HEK293 (cell line): ENCODE data around the gene MXRA8.

Experiments used
- GLI4 ChIP-seq: fragments of 450-650 bp; formaldehyde crosslinking; IDR thresholded peaks from 2 replicates; pipeline ENCODE4 v1.5.1; 2016; ENCODE audit warnings: missing biosample characterization, missing genetic modification characterization
- GLIS1 ChIP-seq: fragments of 450-650 bp; formaldehyde crosslinking; IDR thresholded peaks from 2 replicates; pipeline ENCODE4 v1.5.1; 2016; ENCODE audit warnings: missing biosample characterization, missing genetic modification characterization
- HIC1 ChIP-seq: fragments of 450-650 bp; formaldehyde crosslinking; IDR thresholded peaks from 2 replicates; pipeline ENCODE4 v1.5.1; 2016; ENCODE audit warnings: missing biosample characterization, missing genetic modification characterization
- KLF10 ChIP-seq: fragments of 450-650 bp; IDR thresholded peaks from 2 replicates; pipeline ENCODE4 v1.5.1; 2018; ENCODE audit warnings: missing biosample characterization, mild to moderate bottlenecking, missing genetic modification characterization
- MEIS1 ChIP-seq: sonication (generic); formaldehyde crosslinking; IDR thresholded peaks from 2 replicates; pipeline ENCODE4 v1.8.1; 2022; ENCODE audit warnings: missing genetic modification reagents, mild to moderate bottlenecking, borderline replicate concordance
- MYNN ChIP-seq: fragments of 450-650 bp; formaldehyde crosslinking; IDR thresholded peaks from 2 replicates; pipeline ENCODE4 v1.5.1; 2016; ENCODE audit warnings: missing biosample characterization, missing genetic modification characterization, borderline replicate concordance
- SP3 ChIP-seq: fragments of 450-650 bp; formaldehyde crosslinking; IDR thresholded peaks from 2 replicates; pipeline ENCODE4 v1.5.1; 2016; ENCODE audit warnings: missing biosample characterization, missing genetic modification characterization
- ZBTB48 ChIP-seq: fragments of 450-650 bp; formaldehyde crosslinking; IDR thresholded peaks from 2 replicates; pipeline ENCODE4 v1.5.1; 2016; ENCODE audit warnings: missing biosample characterization, missing genetic modification characterization
- ZFHX2 ChIP-seq: fragments of 450-650 bp; formaldehyde crosslinking; conservative IDR thresholded peaks from 2 replicates; pipeline ENCODE4 v1.5.1; 2016; ENCODE audit warnings: missing biosample characterization, missing genetic modification characterization
- ZFP3 ChIP-seq: fragments of 450-650 bp; formaldehyde crosslinking; IDR thresholded peaks from 2 replicates; pipeline ENCODE4 v1.5.1; 2016; ENCODE audit warnings: low read depth, missing biosample characterization, missing genetic modification characterization
- ZIC2 ChIP-seq: fragments of 450-650 bp; formaldehyde crosslinking; IDR thresholded peaks from 2 replicates; pipeline ENCODE4 v1.5.1; 2016; ENCODE audit warnings: missing biosample characterization, missing genetic modification characterization
- ZNF23 ChIP-seq: fragments of 450-650 bp; formaldehyde crosslinking; IDR thresholded peaks from 2 replicates; pipeline ENCODE4 v1.5.1; 2016; ENCODE audit warnings: missing biosample characterization, missing genetic modification characterization, borderline replicate concordance
- ZNF292 ChIP-seq: fragments of 450-650 bp; formaldehyde crosslinking; IDR thresholded peaks from 2 replicates; pipeline ENCODE4 v1.5.1; 2016; ENCODE audit warnings: low read depth, missing biosample characterization, missing genetic modification characterization, borderline replicate concordance
- ZNF341 ChIP-seq: fragments of 450-650 bp; formaldehyde crosslinking; IDR thresholded peaks from 2 replicates; pipeline ENCODE4; 2016; ENCODE audit warnings: low read depth, missing biosample characterization, missing genetic modification characterization
- ZNF394 ChIP-seq: fragments of 450-650 bp; formaldehyde crosslinking; IDR thresholded peaks from 2 replicates; pipeline ENCODE4 v1.5.1; 2016; ENCODE audit warnings: missing biosample characterization, missing genetic modification characterization, mild to moderate bottlenecking, moderate library complexity, borderline replicate concordance
- ZNF423 ChIP-seq: fragments of 450-650 bp; formaldehyde crosslinking; IDR thresholded peaks from 2 replicates; pipeline ENCODE4 v1.5.1; 2016; ENCODE audit warnings: missing biosample characterization, missing genetic modification characterization
- ZNF488 ChIP-seq: fragments of 450-650 bp; formaldehyde crosslinking; IDR thresholded peaks from 2 replicates; pipeline ENCODE4 v1.5.1; 2016; ENCODE audit warnings: missing biosample characterization, missing genetic modification characterization
- ZNF501 ChIP-seq: fragments of 450-650 bp; formaldehyde crosslinking; IDR thresholded peaks from 2 replicates; pipeline ENCODE4 v1.5.1; 2016; ENCODE audit warnings: missing biosample characterization, missing genetic modification characterization
- ZNF555 ChIP-seq: fragments of 450-650 bp; formaldehyde crosslinking; conservative IDR thresholded peaks from 2 replicates; pipeline ENCODE4 v1.5.1; 2017; ENCODE audit warnings: missing biosample characterization, mild to moderate bottlenecking, missing genetic modification characterization, inconsistent platforms
- ZNF624 ChIP-seq: fragments of 450-650 bp; formaldehyde crosslinking; IDR thresholded peaks from 2 replicates; pipeline ENCODE4 v1.5.1; 2017; ENCODE audit warnings: missing biosample characterization, missing genetic modification characterization
- ZNF639 ChIP-seq: fragments of 450-650 bp; formaldehyde crosslinking; IDR thresholded peaks from 2 replicates; pipeline ENCODE4 v1.5.1; 2016; ENCODE audit warnings: missing biosample characterization, missing genetic modification characterization
- ZNF791 ChIP-seq: fragments of 450-650 bp; formaldehyde crosslinking; IDR thresholded peaks from 2 replicates; pipeline ENCODE4 v1.5.1; 2016; ENCODE audit warnings: missing biosample characterization, missing genetic modification characterization
- ZNF843 ChIP-seq: fragments of 450-650 bp; formaldehyde crosslinking; IDR thresholded peaks from 2 replicates; pipeline ENCODE4 v1.5.1; 2016; ENCODE audit warnings: missing biosample characterization, missing genetic modification characterization
- ZSCAN5A ChIP-seq: fragments of 450-650 bp; formaldehyde crosslinking; IDR thresholded peaks from 2 replicates; pipeline ENCODE4 v1.5.1; 2016; ENCODE audit warnings: missing biosample characterization, missing genetic modification characterization
- TF ChIP-seq, protein P1 (sequence below): fragments of 450-650 bp; formaldehyde crosslinking; IDR thresholded peaks from 2 replicates; pipeline ENCODE4 v1.5.1; 2016; ENCODE audit warnings: missing biosample characterization, missing genetic modification characterization
- TF ChIP-seq, protein P2 (sequence below): fragments of 450-650 bp; formaldehyde crosslinking; IDR thresholded peaks from 2 replicates; pipeline ENCODE4 v1.5.1; 2016; ENCODE audit warnings: missing biosample characterization, missing genetic modification characterization
- TF ChIP-seq, protein P3 (sequence below): fragments of 450-650 bp; formaldehyde crosslinking; IDR thresholded peaks from 2 replicates; pipeline ENCODE4 v1.5.1; 2017; ENCODE audit warnings: missing biosample characterization, mild to moderate bottlenecking, missing genetic modification characterization, moderate library complexity

Gene MXRA8

DNA sequence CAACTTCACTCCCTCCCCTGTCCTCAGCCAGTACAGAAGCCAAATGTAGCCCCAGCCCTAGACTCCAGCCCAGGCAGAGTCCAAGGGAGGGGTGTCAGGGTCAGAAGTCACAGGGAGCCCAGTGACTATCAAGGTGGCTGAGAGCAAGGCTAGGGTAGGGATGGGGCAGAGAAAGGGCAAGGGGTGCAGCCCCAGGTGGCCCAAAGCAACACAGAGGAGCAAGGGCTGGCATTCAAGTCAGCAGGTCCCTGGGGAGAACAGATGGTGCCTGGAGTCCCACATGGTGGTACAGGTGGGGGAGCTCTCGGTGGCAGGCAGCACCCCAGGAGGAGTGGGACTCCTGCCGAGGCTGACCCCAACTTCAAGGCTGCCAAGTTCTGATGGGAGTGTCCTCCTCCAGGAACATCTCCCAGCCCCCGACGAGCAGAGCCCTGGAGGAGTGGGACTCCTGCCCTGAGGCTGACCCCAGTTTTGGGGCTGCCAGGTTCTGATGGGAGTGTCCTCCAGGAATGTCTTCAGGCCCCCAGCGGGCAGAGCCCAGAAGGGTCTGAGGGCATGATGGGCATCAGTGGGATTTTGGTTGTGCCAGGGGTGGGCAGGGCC is 5.5 kb downstream of the MXRA8 start (continued):
- TF ChIP-seq ZNF501 (tag by site-specific recombination) = no peak
- 0 out of 2 replicates have a peak, but pooled peaks have one; percentile 15 for TF ChIP-seq ZNF423
- TF ChIP-seq HIC1 = peak; percentile 35; the same call in 1 of the 2 replicates
- no peak for TF ChIP-seq SP3 (tag by site-specific recombination)
- TF ChIP-seq, protein P1, sequence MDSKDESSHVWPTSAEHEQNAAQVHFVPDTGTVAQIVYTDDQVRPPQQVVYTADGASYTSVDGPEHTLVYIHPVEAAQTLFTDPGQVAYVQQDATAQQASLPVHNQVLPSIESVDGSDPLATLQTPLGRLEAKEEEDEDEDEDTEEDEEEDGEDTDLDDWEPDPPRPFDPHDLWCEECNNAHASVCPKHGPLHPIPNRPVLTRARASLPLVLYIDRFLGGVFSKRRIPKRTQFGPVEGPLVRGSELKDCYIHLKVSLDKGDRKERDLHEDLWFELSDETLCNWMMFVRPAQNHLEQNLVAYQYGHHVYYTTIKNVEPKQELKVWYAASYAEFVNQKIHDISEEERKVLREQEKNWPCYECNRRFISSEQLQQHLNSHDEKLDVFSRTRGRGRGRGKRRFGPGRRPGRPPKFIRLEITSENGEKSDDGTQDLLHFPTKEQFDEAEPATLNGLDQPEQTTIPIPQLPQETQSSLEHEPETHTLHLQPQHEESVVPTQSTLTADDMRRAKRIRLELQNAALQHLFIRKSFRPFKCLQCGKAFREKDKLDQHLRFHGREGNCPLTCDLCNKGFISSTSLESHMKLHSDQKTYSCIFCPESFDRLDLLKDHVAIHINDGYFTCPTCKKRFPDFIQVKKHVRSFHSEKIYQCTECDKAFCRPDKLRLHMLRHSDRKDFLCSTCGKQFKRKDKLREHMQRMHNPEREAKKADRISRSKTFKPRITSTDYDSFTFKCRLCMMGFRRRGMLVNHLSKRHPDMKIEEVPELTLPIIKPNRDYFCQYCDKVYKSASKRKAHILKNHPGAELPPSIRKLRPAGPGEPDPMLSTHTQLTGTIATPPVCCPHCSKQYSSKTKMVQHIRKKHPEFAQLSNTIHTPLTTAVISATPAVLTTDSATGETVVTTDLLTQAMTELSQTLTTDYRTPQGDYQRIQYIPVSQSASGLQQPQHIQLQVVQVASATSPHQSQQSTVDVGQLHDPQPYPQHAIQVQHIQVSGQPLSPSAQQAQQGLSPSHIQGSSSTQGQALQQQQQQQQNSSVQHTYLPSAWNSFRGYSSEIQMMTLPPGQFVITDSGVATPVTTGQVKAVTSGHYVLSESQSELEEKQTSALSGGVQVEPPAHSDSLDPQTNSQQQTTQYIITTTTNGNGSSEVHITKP (tag by site-specific recombination) = peak; percentile 35; the same call in 1 of the 2 replicates
- no peak for TF ChIP-seq ZNF341
- TF ChIP-seq ZNF639 (tag by site-specific recombination) = no peak
- TF ChIP-seq, protein P2, sequence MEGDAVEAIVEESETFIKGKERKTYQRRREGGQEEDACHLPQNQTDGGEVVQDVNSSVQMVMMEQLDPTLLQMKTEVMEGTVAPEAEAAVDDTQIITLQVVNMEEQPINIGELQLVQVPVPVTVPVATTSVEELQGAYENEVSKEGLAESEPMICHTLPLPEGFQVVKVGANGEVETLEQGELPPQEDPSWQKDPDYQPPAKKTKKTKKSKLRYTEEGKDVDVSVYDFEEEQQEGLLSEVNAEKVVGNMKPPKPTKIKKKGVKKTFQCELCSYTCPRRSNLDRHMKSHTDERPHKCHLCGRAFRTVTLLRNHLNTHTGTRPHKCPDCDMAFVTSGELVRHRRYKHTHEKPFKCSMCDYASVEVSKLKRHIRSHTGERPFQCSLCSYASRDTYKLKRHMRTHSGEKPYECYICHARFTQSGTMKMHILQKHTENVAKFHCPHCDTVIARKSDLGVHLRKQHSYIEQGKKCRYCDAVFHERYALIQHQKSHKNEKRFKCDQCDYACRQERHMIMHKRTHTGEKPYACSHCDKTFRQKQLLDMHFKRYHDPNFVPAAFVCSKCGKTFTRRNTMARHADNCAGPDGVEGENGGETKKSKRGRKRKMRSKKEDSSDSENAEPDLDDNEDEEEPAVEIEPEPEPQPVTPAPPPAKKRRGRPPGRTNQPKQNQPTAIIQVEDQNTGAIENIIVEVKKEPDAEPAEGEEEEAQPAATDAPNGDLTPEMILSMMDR (tag by site-specific recombination) = no peak
- TF ChIP-seq GLIS1 = peak; percentile 97
- no peak for TF ChIP-seq ZNF292 (tag by site-specific recombination)
- no peak for TF ChIP-seq ZNF791 (tag by site-specific recombination)
- TF ChIP-seq ZNF488 (tag by site-specific recombination) = no peak
- no peak for TF ChIP-seq MEIS1
- no peak for TF ChIP-seq ZNF555 (tag by site-specific recombination)
- TF ChIP-seq ZFP3 = no peak
- no peak for TF ChIP-seq KLF10 (tag by site-specific recombination)
- TF ChIP-seq ZNF624 (tag by site-specific recombination) = no peak
- TF ChIP-seq, protein P3, sequence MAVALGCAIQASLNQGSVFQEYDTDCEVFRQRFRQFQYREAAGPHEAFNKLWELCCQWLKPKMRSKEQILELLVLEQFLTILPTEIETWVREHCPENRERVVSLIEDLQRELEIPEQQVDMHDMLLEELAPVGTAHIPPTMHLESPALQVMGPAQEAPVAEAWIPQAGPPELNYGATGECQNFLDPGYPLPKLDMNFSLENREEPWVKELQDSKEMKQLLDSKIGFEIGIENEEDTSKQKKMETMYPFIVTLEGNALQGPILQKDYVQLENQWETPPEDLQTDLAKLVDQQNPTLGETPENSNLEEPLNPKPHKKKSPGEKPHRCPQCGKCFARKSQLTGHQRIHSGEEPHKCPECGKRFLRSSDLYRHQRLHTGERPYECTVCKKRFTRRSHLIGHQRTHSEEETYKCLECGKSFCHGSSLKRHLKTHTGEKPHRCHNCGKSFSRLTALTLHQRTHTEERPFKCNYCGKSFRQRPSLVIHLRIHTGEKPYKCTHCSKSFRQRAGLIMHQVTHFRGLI = no peak
- TF ChIP-seq ZNF843 (tag by site-specific recombination) = no peak
- TF ChIP-seq GLI4 = no peak
- peak; percentile 92 for TF ChIP-seq ZIC2 (tag by site-specific recombination)
- no peak for TF ChIP-seq ZFHX2 (tag by site-specific recombination)
- TF ChIP-seq ZSCAN5A (tag by site-specific recombination) = no peak
- peak; percentile 54; the same call in 1 of the 2 replicates for TF ChIP-seq ZBTB48 (tag by site-specific recombination)
- no peak for TF ChIP-seq ZNF394
- no peak for TF ChIP-seq ZNF23 (tag by site-specific recombination)
- TF ChIP-seq MYNN = no peak
